NCI-H1105 (cell line): ENCODE results near the gene YRDC.

Experiments
- DNase-seq: peaks from one replicate; lab custom pipeline; 2025; lab: John Stamatoyannopoulos, UW

YRDC gene

GRCh38 chr1:37807555-37808368 is at the start of gene YRDC, which contains the start of gene C1orf122:
TSS of gene YRDC (minus strand) at chr1:37808208. CDS start at chr1:37808180, 28 bp downstream.
TSS of gene C1orf122 (plus strand) at chr1:37807790. CDS start at chr1:37808405, 615 bp downstream.
- peak; percentile 93 for DNase-seq

GRCh38 chr1:37854406-37854805 is 46.4 kb upstream of the YRDC start:
- DNase-seq, result no peak

GRCh38 chr1:37853157-37853556 is 45.1 kb upstream of the YRDC start:
- no peak for DNase-seq

- no peak for DNase-seq
Measured at GRCh38 chr1:37851782-37852210, 43.8 kb upstream of the YRDC start.

GRCh38 chr1:37851262-37851661 is 43.3 kb upstream of the YRDC start:
- DNase-seq, result no peak

GRCh38 chr1:37850352-37850955 is 42.4 kb upstream of the YRDC start:
- no peak for DNase-seq

GRCh38 chr1:37849480-37849879 is 41.5 kb upstream of the YRDC start:
- DNase-seq, result no peak

- DNase-seq, result no peak
Measured at GRCh38 chr1:37846647-37847339, 38.8 kb upstream of the YRDC start.

- DNase-seq, result no peak
Measured at GRCh38 chr1:37845786-37846185, 37.8 kb upstream of the YRDC start.

GRCh38 chr1:37845049-37845646 is 37.1 kb upstream of the YRDC start:
- DNase-seq, result no peak

- no peak for DNase-seq
Measured at GRCh38 chr1:37844536-37844935, 36.5 kb upstream of the YRDC start.

- DNase-seq, result no peak
Measured at GRCh38 chr1:37841652-37842051, 33.6 kb upstream of the YRDC start.

- no peak for DNase-seq
Measured at GRCh38 chr1:37840711-37841110, 32.7 kb upstream of the YRDC start.

GRCh38 chr1:37839676-37840075 is 31.7 kb upstream of the YRDC start:
- DNase-seq, result no peak

- DNase-seq, result no peak
Measured at GRCh38 chr1:37836788-37837187, 28.8 kb upstream of the YRDC start.

GRCh38 chr1:37831809-37832208 is 23.8 kb upstream of the YRDC start:
- no peak for DNase-seq

- no peak for DNase-seq
Measured at GRCh38 chr1:37831109-37831508, 23.1 kb upstream of the YRDC start.

- DNase-seq, result no peak
Measured at GRCh38 chr1:37828410-37829074, 20.5 kb upstream of the YRDC start.

GRCh38 chr1:37825506-37825905 is 17.5 kb upstream of the YRDC start:
- DNase-seq, result no peak

- no peak for DNase-seq
Measured at GRCh38 chr1:37824001-37824400, 16.0 kb upstream of the YRDC start.

GRCh38 chr1:37822906-37823815 is 15.2 kb upstream of the YRDC start:
- no peak for DNase-seq
